CD4-positive, alpha-beta T cell treated with Interleukin-10 for 1 hour (primary cell): Measurements from ENCODE around the gene METTL5.
"Not testable (repeated sequence)": the region's sequence is repeated elsewhere in the genome, so short reads cannot be mapped to it uniquely, and the experiment has no call there.

Experiments
- DNase-seq: peaks from one replicate; pipeline ENCODE4 v3.0.0-alpha.2; 2020

METTL5 gene

GRCh38 chr2:169828141-169828811 lies 3.6 kb upstream of the METTL5 start:
- peak; percentile 47 for DNase-seq

GRCh38 chr2:169827272-169828140 lies 2.8 kb upstream of the METTL5 start, which contains the start of gene UBR3:
UBR3 (plus strand) TSS chr2:169827454; CDS start chr2:169827508, 54 bp downstream.
- DNase-seq, result peak; percentile 90

GRCh38 chr2:169823996-169824372 lies 721 bp downstream of the METTL5 start:
- no peak for DNase-seq

- no peak for DNase-seq
These were observed 1.8 kb downstream of the METTL5 start for GRCh38 chr2:169822785-169823392.

- no peak for DNase-seq
These were observed 2.7 kb downstream of the METTL5 start for GRCh38 chr2:169822036-169822435.

GRCh38 chr2:169820101-169820500 lies 4.6 kb downstream of the METTL5 start:
- not testable (repeated sequence) for DNase-seq

GRCh38 chr2:169819106-169819505 lies 5.6 kb downstream of the METTL5 start:
- no peak for DNase-seq

GRCh38 chr2:169818241-169818640 lies 6.5 kb downstream of the METTL5 start:
- no peak for DNase-seq

GRCh38 chr2:169817369-169817768 lies 7.3 kb downstream of the METTL5 start:
- not testable (repeated sequence) for DNase-seq

GRCh38 chr2:169816961-169817360 lies 7.7 kb downstream of the METTL5 start:
- DNase-seq, result not testable (repeated sequence)

GRCh38 chr2:169815849-169816248 lies 8.9 kb downstream of the METTL5 start:
- no peak for DNase-seq

GRCh38 chr2:169808221-169808620 lies 16.5 kb downstream of the METTL5 start:
- no peak for DNase-seq

GRCh38 chr2:169806586-169806985 lies 18.1 kb downstream of the METTL5 start:
- DNase-seq, result no peak

- no peak for DNase-seq
These were observed 21.2 kb downstream of the METTL5 start for GRCh38 chr2:169803480-169803879.

- DNase-seq, result peak; percentile 93
These were observed 25.8 kb downstream of the METTL5 start, which contains the start of gene SSB for GRCh38 chr2:169798718-169799592. SSB (plus strand) TSS chr2:169798871; CDS start chr2:169800961, 2,090 bp downstream.

- DNase-seq, result no peak
These were observed 26.3 kb downstream of the METTL5 start for GRCh38 chr2:169798397-169798717.

- DNase-seq, result no peak
These were observed 27.1 kb downstream of the METTL5 start for GRCh38 chr2:169797601-169798000.

GRCh38 chr2:169796441-169796840 lies 28.3 kb downstream of the METTL5 start:
- no peak for DNase-seq

GRCh38 chr2:169795181-169795580 lies 29.5 kb downstream of the METTL5 start:
- no peak for DNase-seq

GRCh38 chr2:169790581-169790980 lies 34.1 kb downstream of the METTL5 start:
- DNase-seq, result no peak

GRCh38 chr2:169782513-169782912 lies 42.2 kb downstream of the METTL5 start:
- no peak for DNase-seq

GRCh38 chr2:169781249-169782013 lies 43.3 kb downstream of the METTL5 start:
- no peak for DNase-seq
